Stimulated activated CD4-positive, alpha-beta T cell treated with anti-CD3 and anti-CD28 coated beads, Interleukin-1b, Interleukin-23, amount 100 ng/mL, for 4 hours (primary cell): ENCODE results near the gene STS.

Source experiments
- DNase-seq, 2 donors: peaks; one replicate each; pipeline ENCODE4 v3.0.0-alpha.2; 2020; ENCODE audit warnings: low read depth in 2 of 2

STS gene, protein sequence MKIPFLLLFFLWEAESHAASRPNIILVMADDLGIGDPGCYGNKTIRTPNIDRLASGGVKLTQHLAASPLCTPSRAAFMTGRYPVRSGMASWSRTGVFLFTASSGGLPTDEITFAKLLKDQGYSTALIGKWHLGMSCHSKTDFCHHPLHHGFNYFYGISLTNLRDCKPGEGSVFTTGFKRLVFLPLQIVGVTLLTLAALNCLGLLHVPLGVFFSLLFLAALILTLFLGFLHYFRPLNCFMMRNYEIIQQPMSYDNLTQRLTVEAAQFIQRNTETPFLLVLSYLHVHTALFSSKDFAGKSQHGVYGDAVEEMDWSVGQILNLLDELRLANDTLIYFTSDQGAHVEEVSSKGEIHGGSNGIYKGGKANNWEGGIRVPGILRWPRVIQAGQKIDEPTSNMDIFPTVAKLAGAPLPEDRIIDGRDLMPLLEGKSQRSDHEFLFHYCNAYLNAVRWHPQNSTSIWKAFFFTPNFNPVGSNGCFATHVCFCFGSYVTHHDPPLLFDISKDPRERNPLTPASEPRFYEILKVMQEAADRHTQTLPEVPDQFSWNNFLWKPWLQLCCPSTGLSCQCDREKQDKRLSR

GRCh38 chrX:7147413-7147977, at the start of gene STS:
TSS of gene STS (plus strand) at chrX:7147712. CDS start at chrX:7253200, 105,488 bp downstream.
- DNase-seq = peak; percentile 30 to 31

DNA sequence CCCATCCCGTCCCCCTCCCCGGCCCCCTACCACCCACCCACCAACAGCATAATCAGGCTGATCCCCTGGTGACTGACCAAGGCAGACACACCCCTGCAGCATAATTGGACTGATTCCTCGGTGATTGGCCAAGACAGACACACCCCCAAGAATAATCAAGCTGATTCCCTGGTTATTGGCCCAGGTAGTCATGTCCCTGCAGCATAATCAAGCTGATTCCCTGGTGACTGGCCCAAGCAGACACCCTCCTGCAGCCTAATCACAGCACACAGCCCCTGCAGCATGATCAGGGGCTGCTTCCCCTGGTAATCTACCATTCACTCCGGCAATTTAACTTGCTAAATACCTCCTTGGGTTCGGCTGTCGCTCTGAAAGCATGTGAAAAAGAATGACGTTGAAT, 47.5 kb upstream of the STS start:
- DNase-seq = no peak

DNA sequence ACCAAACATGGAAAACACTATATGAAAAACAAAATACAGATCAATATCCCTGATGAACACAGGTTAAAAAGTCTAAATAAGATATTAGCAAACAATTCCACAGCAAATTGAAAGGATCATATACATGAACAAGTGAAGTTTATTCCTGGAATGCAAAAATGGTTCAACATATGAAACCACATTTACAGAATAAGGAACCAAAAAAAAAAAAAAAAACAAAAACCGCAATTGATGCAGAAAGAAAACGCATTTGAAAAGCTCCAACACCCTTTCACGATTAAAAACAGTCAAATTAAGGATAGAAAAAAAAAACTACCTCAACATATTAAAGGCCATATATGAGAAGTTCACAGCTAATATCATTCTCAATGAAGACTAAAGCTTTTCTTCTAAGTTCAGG, 45.4 kb upstream of the STS start:
- no peak for DNase-seq

DNA sequence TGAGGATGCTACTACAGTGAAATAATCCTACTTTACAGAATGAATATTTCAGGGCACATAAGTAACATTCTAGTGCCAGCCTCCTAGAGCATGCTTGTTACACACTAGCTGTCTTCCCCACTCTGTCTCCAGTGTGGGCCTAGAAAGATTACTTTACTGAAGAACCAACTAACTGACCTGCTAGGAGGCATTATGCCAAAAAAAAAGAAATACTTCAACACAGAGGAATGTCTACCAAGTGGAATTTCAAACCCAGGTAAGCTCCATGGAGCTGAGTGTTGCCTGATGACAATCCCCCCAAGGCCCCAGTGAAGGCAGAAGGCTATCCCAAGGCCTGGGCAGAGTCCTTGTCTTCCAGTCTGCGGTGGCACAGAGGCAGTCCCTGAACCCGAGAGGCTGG, 40.9 kb upstream of the STS start:
- DNase-seq = no peak

GRCh38 chrX:7108030-7108429, 39.5 kb upstream of the STS start:
- DNase-seq = no peak

DNA sequence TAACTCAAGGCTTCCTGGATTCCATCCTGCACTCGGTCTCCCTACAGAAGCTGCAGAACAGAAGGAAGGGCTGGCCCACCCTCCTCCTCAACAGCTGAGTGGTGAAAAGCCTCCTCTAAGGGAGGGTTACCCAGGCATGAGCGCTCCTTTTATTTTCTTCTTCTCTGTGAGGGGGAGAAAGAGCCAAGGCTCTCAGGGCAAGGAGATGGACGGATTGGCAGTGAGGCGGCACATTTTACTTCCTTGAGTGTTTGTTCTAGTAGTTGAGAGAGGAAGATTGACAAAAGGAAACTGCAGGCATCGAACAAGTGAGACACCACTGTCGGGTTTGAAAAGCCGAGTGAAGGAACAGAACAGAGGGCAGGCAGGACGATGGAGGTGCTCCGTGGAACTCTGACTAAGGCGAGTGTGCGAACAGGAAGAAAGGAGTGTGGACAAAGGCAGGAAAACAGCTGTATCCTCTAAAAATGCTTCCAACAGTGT, 38.4 kb upstream of the STS start:
- no peak for DNase-seq

- no peak for DNase-seq
Measured at GRCh38 chrX:7109838-7110793, 37.4 kb upstream of the STS start.

DNA sequence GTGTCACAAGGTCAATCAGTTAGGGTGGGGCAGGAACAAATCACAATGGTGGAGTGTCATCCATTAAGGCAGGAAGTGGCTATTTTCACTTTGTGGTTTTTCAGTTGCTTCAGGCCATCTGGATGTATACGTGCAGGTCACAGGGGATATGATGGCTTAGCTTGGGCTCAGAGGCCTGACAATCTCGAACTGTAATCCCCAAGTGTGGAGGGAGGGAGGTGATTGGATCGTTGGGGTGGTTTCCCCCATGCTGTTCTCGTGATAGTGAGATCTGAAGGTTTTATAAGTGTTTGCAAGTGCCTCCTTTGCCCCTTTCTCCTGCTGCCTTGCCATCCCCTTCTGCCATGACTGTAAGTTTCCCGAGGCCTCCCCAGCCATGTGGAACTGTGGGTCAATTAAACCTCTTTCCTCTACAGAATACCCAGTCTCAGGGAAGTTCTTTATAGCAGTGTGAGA, 36.7 kb upstream of the STS start:
- DNase-seq = no peak

DNA sequence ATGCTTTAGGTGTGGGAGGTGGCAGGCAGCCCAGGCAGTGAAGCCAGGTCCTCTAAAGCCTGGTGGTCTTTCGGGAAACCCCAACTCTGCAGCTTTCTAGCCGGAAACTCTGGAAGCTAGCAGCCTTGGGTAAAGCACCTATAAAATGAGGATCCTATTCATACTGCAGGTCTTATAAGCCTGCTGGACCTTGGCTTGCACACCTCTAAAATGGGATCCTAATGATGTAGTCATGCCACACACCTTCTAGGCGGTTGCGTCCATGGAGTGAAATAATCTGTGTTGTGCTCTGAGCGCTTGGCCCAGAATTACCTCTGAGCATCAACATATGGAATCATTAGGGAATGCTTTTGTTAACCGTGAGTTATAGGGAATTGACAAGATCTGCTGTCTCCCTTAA, 36.0 kb upstream of the STS start:
- no peak for DNase-seq

DNA sequence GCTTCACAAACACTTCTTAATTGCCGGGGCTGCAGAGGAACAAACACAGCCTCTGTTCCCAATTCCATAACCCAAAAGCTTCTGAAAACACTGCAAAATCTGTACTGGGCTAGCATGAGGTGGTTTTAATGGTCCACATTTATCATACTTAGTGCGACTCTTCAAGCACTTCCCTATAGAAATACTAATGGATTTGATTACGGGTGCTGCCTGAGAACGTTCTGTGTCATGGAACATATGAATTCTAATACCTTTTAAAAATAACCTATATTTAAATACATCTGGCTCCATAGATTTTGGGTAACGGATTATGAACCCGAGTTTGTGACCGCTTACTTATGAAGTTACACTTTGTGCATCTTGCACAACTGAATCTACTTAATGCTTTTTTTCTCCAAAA, 35.4 kb upstream of the STS start:
- DNase-seq = no peak

- no peak for DNase-seq
Measured at GRCh38 chrX:7115557-7115956, 32.0 kb upstream of the STS start.

DNA sequence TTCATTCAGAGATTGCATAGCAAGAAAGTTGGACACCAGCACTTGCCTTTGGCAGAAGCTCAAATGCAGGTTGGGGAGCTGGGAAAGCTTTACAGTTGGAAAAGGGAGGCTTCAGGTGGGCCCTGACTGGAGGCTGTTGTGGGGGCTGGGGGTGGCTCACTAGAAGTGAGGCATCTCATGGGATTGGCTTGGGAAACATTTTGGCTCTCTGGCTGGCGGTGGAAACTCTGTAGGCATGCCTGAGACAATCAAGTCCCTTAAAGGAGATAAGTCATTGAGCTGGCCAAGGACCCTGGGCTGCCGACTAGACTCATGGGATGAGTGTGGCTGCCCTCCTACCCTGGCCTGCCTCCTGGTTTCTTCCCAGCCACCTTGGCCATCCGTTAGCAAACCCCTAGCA, 31.4 kb upstream of the STS start:
- no peak for DNase-seq

DNA sequence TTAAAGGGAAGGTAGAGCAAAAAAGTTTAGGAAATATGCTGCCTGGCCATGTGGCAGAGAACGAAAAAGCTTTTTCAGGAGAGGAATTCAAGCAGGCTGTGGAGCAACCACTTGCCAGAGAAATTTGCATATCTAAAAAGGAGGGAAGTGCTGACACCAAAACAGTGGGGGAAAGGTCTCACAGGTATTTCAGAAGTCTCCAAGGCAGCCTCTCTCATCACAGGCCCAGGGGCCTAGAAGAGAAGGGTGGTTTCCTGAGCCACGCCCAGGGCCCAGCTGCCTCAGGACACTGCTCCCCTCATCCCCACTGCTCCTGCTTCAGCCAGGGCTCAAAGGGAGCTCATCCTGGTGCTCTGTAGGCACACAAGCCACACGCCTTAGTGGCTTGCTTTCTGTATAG, 29.9 kb upstream of the STS start:
- DNase-seq = no peak

- no peak for DNase-seq
Measured at GRCh38 chrX:7119950-7120877, 27.3 kb upstream of the STS start.

DNA sequence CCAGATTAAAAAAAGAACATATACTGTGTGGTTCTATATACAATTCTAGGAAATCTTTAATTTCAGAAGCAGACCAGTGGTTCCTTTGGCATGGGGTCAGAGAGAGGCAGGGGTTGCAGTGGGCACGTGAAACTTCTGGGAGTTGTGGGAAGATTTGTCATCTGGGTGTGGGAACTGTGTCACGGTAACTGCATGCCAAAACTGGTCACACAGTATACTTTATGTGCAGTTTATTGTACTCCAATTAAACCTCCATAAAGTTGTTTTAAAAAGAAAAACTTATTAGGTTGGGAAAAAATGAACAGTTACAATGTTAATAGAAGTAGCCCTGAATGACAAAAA, 26.7 kb upstream of the STS start:
- no peak for DNase-seq

DNA sequence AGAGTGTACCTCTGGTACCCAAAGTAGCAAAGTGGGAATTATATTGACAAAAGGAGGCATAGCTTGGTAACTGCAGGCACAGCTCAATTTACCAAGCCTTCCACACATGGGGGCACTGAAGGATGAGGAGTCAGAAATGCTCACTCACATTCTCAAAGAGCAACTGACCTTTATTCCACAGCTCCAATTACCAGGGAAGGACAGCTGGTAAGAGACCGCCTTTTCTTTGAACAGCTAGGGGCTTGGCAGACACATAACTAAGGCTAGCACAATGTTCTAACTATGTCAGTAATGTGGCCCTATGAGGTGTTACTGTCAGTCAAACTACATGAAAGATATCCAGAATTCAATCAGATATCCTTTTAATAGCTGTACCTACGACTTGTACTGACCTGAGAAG, 20.5 kb upstream of the STS start:
- DNase-seq = no peak

DNA sequence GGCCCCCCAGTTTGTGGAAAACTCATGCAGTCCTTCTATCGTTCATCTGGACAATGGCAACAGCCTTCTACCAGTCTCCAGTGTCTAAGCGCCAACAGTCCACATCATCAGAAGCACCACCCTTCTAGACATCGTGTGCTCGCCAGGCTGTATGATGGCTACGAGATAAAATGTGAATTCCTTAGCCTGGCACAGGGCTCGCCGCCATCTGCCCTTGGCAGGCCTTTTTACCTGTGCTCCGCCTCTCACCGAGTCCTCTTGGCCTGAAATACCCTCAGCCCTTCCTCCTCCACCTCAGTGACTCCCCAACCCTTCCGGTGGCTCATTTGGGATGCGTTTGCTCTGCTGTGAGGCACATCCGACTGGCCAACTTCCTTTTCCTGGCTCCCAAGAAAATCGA, 15.9 kb upstream of the STS start:
- DNase-seq = no peak

DNA sequence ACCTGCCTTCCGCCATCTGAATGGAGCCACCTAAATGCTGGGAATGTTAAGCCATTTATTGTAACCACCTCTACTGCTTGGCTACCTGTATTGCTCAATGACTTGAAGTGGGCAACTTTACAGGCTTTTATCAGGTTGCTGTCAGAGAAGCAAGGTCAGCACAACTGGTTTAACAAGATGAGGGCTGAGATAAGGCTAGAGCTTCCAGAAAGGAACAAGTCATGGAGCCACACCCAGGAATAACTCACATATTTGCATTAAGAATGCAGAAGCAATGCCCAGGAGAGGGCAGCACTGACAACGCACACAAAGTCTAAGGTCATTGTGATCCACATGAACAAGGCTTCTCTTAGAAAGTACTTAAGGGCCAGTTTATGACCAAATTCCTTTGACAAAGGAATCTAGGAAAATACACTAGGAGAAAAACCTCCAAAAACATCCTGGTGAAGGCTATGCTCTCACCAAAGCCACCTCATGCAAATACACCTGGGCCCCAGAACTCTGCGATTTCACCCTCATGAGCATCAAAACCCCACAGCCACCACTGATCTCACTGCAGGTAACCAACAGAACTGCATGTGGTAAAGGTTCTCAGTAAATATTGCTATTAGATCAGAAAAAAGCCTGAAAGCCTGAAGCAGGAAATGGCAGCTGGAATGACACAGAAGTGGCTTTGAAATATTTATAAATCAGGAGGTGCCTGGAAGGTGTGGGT, 15.0 kb upstream of the STS start:
- peak in 1 of 2 donors; percentile 8 for DNase-seq

GRCh38 chrX:7133050-7133440, 14.5 kb upstream of the STS start:
- DNase-seq = no peak

DNA sequence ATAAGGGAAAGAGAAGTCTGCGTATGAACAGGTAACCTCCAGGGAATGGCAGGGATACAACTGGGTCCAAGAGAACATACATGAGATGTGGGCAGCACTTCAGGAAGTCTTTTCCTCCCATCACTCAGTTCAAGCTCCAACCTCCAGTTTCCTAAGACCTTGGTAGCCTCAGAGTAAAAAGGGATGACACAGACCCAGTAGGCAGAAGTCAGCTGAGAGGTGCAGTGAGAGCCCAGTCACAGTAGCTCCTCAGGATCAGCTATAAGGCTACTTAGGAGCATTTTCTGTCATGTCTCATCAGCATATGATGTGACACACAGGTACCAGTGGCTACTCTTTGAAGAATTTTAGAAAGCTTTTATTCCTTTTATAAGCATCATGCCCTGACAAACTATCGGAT, 12.5 kb upstream of the STS start:
- DNase-seq = no peak
